Gastroesophageal sphincter (tissue), 4 donors: ENCODE measurements around the gene PDE8B. TPM values are rescaled to one million over a fixed set of nuclear protein-coding genes. Genes with fewer than 3 reads are reported as not detected.

Source experiments
- ATAC-seq: fragments of 150-250 bp; one replicate; pipeline ENCODE4 v1.9.1; 2016; ENCODE audit warnings: mild to moderate bottlenecking, moderate library complexity
- H3K27ac ChIP-seq, 4 donors: fragments of 200-600 bp; sonication (generic) in 3 of 4; 1 replicate in 3 of 4; 2 replicates in 1 of 4; pipeline ENCODE4 v1.5.1; 2016 to 2019
- H3K27me3 ChIP-seq: fragments of 200-600 bp; sonication (generic); one replicate; pipeline ENCODE4 v1.5.1; 2019
- H3K36me3 ChIP-seq, 2 donors: fragments of 200-600 bp; sonication (generic); one replicate each; pipeline ENCODE4 v1.5.1; 2019; ENCODE audit warnings: control low read depth in 1 of 2
- H3K4me1 ChIP-seq, 3 donors: fragments of 200-600 bp; sonication (generic); 1 replicate in 2 of 3; 2 replicates in 1 of 3; pipeline ENCODE4 v1.5.1; 2016 to 2019; ENCODE audit warnings: control low read depth in 2 of 3
- H3K4me3 ChIP-seq, 2 donors: fragments of 200-600 bp; sonication (generic); one replicate each; pipeline ENCODE4 v1.5.1; 2019; ENCODE audit warnings: mild to moderate bottlenecking in 1 of 2, moderate library complexity in 1 of 2
- H3K9me3 ChIP-seq, 3 donors: fragments of 200-600 bp; sonication (generic); one replicate each; pipeline ENCODE4 v1.5.1; 2017 to 2019; ENCODE audit warnings: control low read depth in 2 of 3
- CTCF ChIP-seq, 4 experiments: fragments of 200-600 bp in 2 of 4; fragments of 450-650 bp in 2 of 4; sonication (generic) in 1 of 4; IDR thresholded peaks; one replicate each; pipeline ENCODE4 v1.5.1; 2017 to 2019; ENCODE audit warnings: antibody characterized with exemption in 4 of 4, mild to moderate bottlenecking in 2 of 4, moderate library complexity in 2 of 4
- EP300 ChIP-seq: sonication (generic); formaldehyde crosslinking; IDR thresholded peaks from one replicate; pipeline ENCODE4 v1.6.1; 2017; ENCODE audit warnings: antibody characterized with exemption, mild to moderate bottlenecking
- POLR2A ChIP-seq, 2 donors: fragments of 450-650 bp; IDR thresholded peaks; one replicate each; pipeline ENCODE4 v1.6.1; 2017; ENCODE audit warnings: antibody characterized with exemption in 2 of 2, mild to moderate bottlenecking in 2 of 2, moderate library complexity in 1 of 2
- POLR2AphosphoS5 ChIP-seq: sonication (generic); formaldehyde crosslinking; IDR thresholded peaks from one replicate; pipeline ENCODE4 v1.6.1; 2017; ENCODE audit warnings: antibody characterized with exemption
- WGBS, 2 donors: methylation state at CpG; one replicate each; pipeline ENCODE4 v1.1.5; 2018; ENCODE audit warnings: low coverage in 1 of 2; 5-methylcytosine and 5-hydroxymethylcytosine counted together
- total RNA-seq, 4 donors: library from RNA; depleted of rRNA; stranded (reverse); fragments of >200 nt; gene quantifications; one replicate each; pipeline ENCODE4 v1.1.0, GENCODE V29; 2016

PDE8B gene
- total RNA-seq, 4 donors from 2014 or later = 0.96 to 11.0 (median 2.3) TPM

GRCh38 chr5:77310494-77311213 is 100.2 kb downstream of the PDE8B start:
- H3K9me3 ChIP-seq = no peaks in the 10 kb centered on the region
- no peak overlapping the region for H3K4me3 ChIP-seq
- H3K36me3 ChIP-seq = no peaks in the 10 kb centered on the region
- no peak for ATAC-seq
- H3K27ac ChIP-seq = no peak overlapping the region
- H3K27me3 ChIP-seq = no peaks in the 10 kb centered on the region
- 85 to 97% methylated on average over 3 of the region's 4 CpGs for WGBS, 2 donors
- no peak for TF ChIP-seq CTCF (IDR thresholded peaks at IDR 0.05)
- no peak for TF ChIP-seq POLR2A (IDR thresholded peaks at IDR 0.05)
- no peak for TF ChIP-seq POLR2AphosphoS5
- TF ChIP-seq EP300 = no peak
- H3K4me1 ChIP-seq = peaks cover 0 to 11% (median under 1%) of the 10 kb centered on the region in 3 donors

GRCh38 chr5:77311214-77311571 is 100.7 kb downstream of the PDE8B start:
- no peak for ATAC-seq
- Histone ChIP-seq H3K27ac (no peak overlapping the region), H3K4me1 (peaks cover 0 to 5% (median 0%) of the 10 kb centered on the region in 3 donors), H3K27me3 (no peaks in the 10 kb centered on the region), H3K4me3 (no peak overlapping the region), H3K36me3 (no peaks in the 10 kb centered on the region), H3K9me3 (no peaks in the 10 kb centered on the region)
- no peak for TF ChIP-seq POLR2AphosphoS5
- WGBS, 2 donors = 100% methylated on average over 1 of the region's 1 CpG

GRCh38 chr5:77312413-77312812 is 101.9 kb downstream of the PDE8B start:
- Histone ChIP-seq H3K27me3 (no peaks in the 10 kb centered on the region), H3K9me3 (no peaks in the 10 kb centered on the region), H3K4me1 (no peaks in the 10 kb centered on the region), H3K27ac (no peak overlapping the region), H3K4me3 (no peak overlapping the region), H3K36me3 (no peaks in the 10 kb centered on the region)
- 56 to 67% methylated on average over 1 of the region's 1 CpG for WGBS, 2 donors
- no peak for TF ChIP-seq CTCF (IDR thresholded peaks at IDR 0.05)
- TF ChIP-seq POLR2AphosphoS5 = no peak
- no peak for TF ChIP-seq POLR2A (IDR thresholded peaks at IDR 0.05)
- no peak for TF ChIP-seq EP300
- ATAC-seq = no peak

GRCh38 chr5:77316871-77317661 is 106.6 kb downstream of the PDE8B start:
- Histone ChIP-seq H3K36me3 (no peaks in the 10 kb centered on the region), H3K27ac (no peak overlapping the region), H3K4me3 (no peak overlapping the region), H3K9me3 (no peaks in the 10 kb centered on the region), H3K4me1 (no peaks in the 10 kb centered on the region), H3K27me3 (no peaks in the 10 kb centered on the region)
- TF ChIP-seq CTCF (IDR thresholded peaks at IDR 0.05) = no peak
- no peak for TF ChIP-seq POLR2AphosphoS5
- no peak for TF ChIP-seq EP300
- TF ChIP-seq POLR2A (IDR thresholded peaks at IDR 0.05) = no peak
- ATAC-seq = no peak
- 50 to 56% methylated on average over 1 of the region's 1 CpG for WGBS, 2 donors

- H3K27ac ChIP-seq = no peak overlapping the region
- H3K36me3 ChIP-seq = no peaks in the 10 kb centered on the region
- H3K4me1 ChIP-seq = no peaks in the 10 kb centered on the region
- 95 to 100% methylated on average over 2 of the region's 2 CpGs for WGBS, 2 donors
- no peak for ATAC-seq
- no peaks in the 10 kb centered on the region for H3K27me3 ChIP-seq
- no peak for TF ChIP-seq CTCF (IDR thresholded peaks at IDR 0.05)
- TF ChIP-seq EP300 = no peak
- TF ChIP-seq POLR2AphosphoS5 = no peak
- TF ChIP-seq POLR2A (IDR thresholded peaks at IDR 0.05) = no peak
- H3K9me3 ChIP-seq = no peaks in the 10 kb centered on the region
- H3K4me3 ChIP-seq = no peak overlapping the region
These were observed 107.6 kb downstream of the PDE8B start for GRCh38 chr5:77318060-77318459.
